Activated naive CD4-positive, alpha-beta T cell treated with anti-CD3 and anti-CD28 coated beads, Interleukin-2, amount 10 ng/mL, durations not matched to agents 7 days and 5 days (primary cell): Measurements from ENCODE around the gene METTL23.
"Not testable (repeated sequence)": the region's sequence is repeated elsewhere in the genome, so short reads cannot be mapped to it uniquely, and the experiment has no call there.

ENCODE experiments used
- CTCF ChIA-PET: fragments of 350-600 bp; sonication (Branson Sonifier 250); formaldehyde crosslinking; loops from one replicate; lab custom pipeline; 2021; ENCODE audit warnings: antibody characterized with exemption; lab: Charles Lee
- DNase-seq: peaks from one replicate; pipeline ENCODE4 v3.0.0-alpha.2; 2020
- H3K27ac Mint-ChIP-seq: one replicate; pipeline ENCODE4 v1.8.0; 2021; ENCODE audit warnings: mild to moderate bottlenecking, moderate library complexity, mixed read lengths
- H3K27me3 Mint-ChIP-seq: one replicate; pipeline ENCODE4 v1.8.0; 2021; ENCODE audit warnings: mild to moderate bottlenecking, mixed read lengths
- H3K36me3 Mint-ChIP-seq: one replicate; pipeline ENCODE4 v1.8.0; 2021; ENCODE audit warnings: mixed read lengths
- H3K4me1 Mint-ChIP-seq: one replicate; pipeline ENCODE4 v1.8.0; 2021; ENCODE audit warnings: mixed read lengths
- H3K4me3 Mint-ChIP-seq: one replicate; pipeline ENCODE4 v1.8.0; 2021; ENCODE audit warnings: mild to moderate bottlenecking, moderate library complexity, mixed read lengths
- H3K9me3 Mint-ChIP-seq: one replicate; pipeline ENCODE4 v1.8.0; 2021; ENCODE audit warnings: mixed read lengths

METTL23 gene

DNA sequence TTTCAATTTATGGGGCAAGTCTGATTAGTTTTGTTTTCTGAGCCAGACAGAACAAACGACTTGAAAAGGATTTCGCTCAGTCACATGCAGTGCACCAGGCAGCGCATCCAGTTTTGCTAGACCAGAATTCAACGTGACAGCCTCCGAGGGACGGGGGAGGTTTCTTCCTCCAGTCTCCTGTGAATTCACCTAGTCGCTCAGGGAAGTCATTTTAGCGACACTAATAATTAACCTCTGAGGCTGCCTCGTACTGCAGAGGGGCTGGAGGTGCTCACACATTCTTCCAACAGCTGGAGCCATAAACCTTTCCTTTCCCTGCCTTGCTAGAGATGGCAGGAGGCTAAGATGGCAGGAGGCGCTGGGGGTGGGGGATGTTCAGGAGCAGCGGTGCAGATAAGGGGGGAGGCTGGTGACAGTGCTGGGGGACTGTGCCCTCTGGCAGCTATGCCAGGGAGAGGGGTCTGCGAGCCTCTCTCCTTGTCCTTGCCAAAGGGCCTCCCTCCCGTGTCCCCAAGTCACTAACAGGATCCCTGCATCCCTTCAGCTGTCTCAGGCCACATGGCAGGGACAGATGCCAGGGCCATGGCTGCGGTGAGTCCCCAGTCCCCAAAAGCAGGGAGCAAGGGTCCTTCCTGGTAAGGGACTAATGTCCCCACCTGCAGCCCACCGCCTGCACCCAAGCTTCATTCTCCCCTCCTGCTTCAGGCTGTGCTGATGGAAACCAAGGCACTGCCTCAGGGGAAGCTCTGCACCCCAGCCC lies 39.9 kb upstream of the METTL23 start:
- CTCF ChIA-PET, result interaction anchor here (1.6 kb wide), 1 partner anchor 164 kb away, joined by 3 read pairs; no protein-coding TSS in a partner anchor
- Mint-ChIP-seq H3K9me3 (no peaks in the 10 kb centered on the region), H3K27me3 (peaks cover 52% of the 10 kb centered on the region), H3K27ac (no peak overlapping the region), H3K36me3 (no peaks in the 10 kb centered on the region), H3K4me1 (peaks cover 2% of the 10 kb centered on the region), H3K4me3 (no peak overlapping the region)
- no peak for DNase-seq

DNA sequence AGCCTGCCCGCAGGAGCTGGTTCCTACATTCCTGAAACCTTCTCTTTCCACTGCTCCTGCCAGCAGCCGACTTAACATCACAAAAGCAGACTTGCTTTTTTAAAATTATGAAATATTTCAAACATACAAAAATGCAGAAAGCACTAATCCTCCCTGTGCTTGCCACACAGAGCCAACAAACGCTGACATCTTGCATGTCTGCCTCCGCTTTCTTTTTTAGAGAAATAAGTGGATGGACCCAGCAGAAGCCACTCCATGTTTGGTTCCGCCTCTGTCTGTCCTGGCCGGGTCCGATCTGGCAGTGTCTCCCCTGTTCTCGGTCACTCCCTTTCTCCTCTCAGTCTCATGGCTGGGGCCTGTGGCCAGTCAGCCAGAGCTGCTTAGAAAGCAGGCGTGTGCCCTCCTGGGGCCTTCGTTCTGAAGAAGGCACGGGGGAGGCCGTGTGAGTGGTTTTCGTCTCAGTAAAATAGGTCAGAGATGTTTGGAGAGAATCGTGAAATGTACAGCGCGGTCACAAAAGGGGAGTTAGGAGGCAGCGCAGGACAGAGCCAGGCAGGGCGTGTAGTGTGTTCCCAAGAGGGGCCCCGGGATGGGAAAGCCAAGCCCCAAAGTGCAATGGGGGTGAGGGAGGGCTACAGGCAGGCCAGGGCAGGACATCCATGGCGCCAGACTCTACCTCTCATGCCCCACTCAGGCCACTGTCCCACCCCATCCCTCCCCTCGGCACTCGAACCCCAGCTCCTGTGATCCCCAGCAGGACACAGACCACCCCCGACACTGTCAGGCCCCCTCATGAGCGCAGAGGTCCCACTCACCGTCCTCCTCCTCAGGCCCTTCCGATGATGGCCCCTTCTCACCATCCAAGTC lies 39.1 kb upstream of the METTL23 start:
- no peaks in the 10 kb centered on the region for H3K4me1 Mint-ChIP-seq
- CTCF ChIA-PET, result no interaction called here
- H3K36me3 Mint-ChIP-seq, result no peaks in the 10 kb centered on the region
- no peak for DNase-seq
- no peak overlapping the region for H3K4me3 Mint-ChIP-seq
- peaks cover 44% of the 10 kb centered on the region for H3K27me3 Mint-ChIP-seq
- no peak overlapping the region for H3K27ac Mint-ChIP-seq
- no peaks in the 10 kb centered on the region for H3K9me3 Mint-ChIP-seq

DNA sequence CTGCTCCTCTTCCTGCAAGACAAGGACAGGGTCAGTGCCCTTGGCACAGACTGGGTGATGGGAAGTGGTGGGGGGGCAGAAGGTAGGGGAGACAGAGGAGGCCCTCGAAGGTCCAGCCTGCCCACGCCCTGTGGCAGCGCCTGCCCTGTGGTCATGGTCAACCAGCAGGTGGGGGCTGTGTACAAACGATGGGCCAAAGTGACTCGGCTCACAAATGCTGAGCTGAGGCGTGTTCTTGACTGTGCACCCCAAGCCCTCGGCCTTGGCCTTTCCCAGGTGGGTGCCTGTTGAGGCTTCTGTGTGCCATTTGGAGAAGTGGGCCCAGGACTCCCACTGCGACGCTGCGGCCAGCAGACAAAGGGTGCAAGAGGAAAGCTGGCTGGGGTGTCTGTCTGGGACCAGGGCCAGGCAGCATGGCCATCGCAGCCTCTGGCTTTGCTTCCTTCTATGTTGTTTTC lies 38.4 kb upstream of the METTL23 start:
- Mint-ChIP-seq H3K9me3 (no peaks in the 10 kb centered on the region), H3K4me1 (no peaks in the 10 kb centered on the region), H3K36me3 (no peaks in the 10 kb centered on the region), H3K27ac (no peak overlapping the region), H3K4me3 (no peak overlapping the region), H3K27me3 (peaks cover 44% of the 10 kb centered on the region)
- no peak for DNase-seq
- CTCF ChIA-PET, result no interaction called here

DNA sequence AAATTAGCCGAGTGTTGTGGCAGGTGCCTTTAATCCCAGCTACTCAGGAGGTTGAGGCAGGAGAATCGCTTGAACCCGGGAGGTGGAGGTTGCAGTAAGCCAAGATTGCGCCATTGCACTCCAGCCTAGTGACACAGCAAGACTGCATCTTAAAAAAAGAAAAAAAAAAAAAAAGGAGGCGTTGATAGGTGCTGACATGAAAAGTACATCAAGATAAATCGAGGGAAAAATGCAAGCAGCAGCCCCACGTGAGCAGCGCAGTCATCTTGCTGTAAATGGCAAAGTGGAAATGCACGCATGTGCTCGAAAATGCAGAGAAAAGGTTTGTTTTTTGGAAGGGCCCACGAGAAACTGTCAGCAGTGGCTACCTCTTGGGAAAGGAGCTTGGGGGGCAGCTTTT lies 36.8 kb upstream of the METTL23 start:
- H3K27me3 Mint-ChIP-seq, result peaks cover 41% of the 10 kb centered on the region
- CTCF ChIA-PET, result no interaction called here
- H3K27ac Mint-ChIP-seq, result no peak overlapping the region
- no peaks in the 10 kb centered on the region for H3K36me3 Mint-ChIP-seq
- H3K4me3 Mint-ChIP-seq, result no peak overlapping the region
- no peak for DNase-seq
- H3K4me1 Mint-ChIP-seq, result no peaks in the 10 kb centered on the region
- no peaks in the 10 kb centered on the region for H3K9me3 Mint-ChIP-seq

DNA sequence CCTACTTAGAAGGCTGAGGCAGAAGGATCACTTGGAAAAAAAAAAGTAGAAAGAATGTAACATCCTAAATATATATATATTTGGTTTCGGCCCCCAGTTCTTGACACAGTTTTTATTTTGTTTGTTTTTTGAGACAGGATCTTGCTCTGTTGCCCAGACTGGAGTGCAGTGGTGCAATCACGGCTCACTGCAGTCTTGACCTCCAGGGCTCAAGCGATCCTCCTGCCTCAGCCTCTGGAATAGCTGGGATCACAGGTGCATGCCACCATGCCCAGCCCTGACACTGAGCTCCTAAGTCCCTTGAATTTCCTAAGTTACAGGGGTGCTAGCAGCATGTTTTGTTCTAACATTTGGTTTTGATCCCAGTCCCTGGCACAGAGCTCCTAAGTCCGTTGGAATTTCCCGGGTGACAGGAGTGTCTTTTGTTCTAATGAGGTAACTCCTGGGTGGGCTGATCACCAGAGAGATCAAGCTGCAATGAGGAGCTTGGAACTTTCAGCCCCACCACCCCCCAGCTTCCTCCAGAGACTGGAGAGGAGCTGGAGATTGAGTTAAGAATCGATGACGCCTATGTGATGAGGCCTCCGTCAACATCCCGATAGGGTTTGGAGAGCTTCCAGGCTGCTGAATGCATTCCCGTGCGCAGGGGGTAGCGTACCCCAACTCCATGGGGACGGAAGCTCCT lies 35.9 kb upstream of the METTL23 start:
- Mint-ChIP-seq H3K36me3 (no peaks in the 10 kb centered on the region), H3K27me3 (peaks cover 34% of the 10 kb centered on the region), H3K27ac (no peak overlapping the region), H3K4me1 (peaks cover 8% of the 10 kb centered on the region), H3K9me3 (no peaks in the 10 kb centered on the region), H3K4me3 (no peak overlapping the region)
- no peak for DNase-seq
- CTCF ChIA-PET, result interaction anchor here (0.8 to 2.0 kb wide), 2 partner anchors 9 to 29 kb away, joined by 3 to 9 read pairs; no protein-coding TSS in a partner anchor

DNA sequence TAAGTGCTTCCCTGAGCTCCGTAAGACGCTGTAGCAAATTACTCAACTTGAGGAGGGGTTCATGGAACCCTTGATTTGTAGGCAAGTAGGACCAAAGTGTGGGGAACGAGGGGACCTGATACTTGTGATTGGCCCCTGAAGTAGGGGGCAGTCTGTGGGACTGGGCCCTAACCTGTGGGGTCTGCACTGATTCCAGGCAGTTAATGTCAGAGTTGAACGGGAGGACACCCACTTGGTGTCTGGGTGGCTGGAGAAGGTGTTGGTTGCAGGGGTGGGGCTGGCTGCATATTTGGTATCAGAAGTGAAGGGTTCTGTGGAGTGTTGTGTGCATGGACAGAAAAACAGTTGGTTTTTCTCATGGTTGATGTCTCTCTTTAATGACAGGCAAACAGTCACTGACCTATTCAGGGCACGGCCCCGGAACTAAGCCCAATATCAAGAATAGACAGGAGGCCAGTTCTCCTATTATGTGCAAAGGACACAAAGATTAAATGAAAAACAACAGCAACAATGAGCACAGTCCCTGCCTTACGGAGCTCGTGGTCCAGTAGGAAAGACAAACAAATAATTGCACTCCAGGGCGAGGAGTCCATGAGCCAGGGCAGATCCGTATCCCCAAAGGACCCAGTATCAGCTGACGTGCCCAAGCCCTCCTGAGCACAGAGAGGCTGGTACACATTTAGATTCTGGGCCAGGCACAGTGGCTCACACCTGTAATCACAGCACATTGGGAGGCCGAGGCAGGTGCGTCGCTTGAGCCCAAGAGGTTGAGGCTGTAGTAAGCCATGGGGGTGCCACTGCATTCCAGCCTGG lies 35.1 kb upstream of the METTL23 start:
- no peaks in the 10 kb centered on the region for H3K9me3 Mint-ChIP-seq
- no peak overlapping the region for H3K4me3 Mint-ChIP-seq
- CTCF ChIA-PET, result interaction anchor here (0.8 to 2.0 kb wide), 2 partner anchors 10 to 30 kb away, joined by 3 to 9 read pairs; no protein-coding TSS in a partner anchor
- no peak overlapping the region for H3K27ac Mint-ChIP-seq
- peaks cover 2% of the 10 kb centered on the region for H3K36me3 Mint-ChIP-seq
- DNase-seq, result no peak
- peaks cover 33% of the 10 kb centered on the region for H3K27me3 Mint-ChIP-seq
- H3K4me1 Mint-ChIP-seq, result peaks cover 16% of the 10 kb centered on the region

DNA sequence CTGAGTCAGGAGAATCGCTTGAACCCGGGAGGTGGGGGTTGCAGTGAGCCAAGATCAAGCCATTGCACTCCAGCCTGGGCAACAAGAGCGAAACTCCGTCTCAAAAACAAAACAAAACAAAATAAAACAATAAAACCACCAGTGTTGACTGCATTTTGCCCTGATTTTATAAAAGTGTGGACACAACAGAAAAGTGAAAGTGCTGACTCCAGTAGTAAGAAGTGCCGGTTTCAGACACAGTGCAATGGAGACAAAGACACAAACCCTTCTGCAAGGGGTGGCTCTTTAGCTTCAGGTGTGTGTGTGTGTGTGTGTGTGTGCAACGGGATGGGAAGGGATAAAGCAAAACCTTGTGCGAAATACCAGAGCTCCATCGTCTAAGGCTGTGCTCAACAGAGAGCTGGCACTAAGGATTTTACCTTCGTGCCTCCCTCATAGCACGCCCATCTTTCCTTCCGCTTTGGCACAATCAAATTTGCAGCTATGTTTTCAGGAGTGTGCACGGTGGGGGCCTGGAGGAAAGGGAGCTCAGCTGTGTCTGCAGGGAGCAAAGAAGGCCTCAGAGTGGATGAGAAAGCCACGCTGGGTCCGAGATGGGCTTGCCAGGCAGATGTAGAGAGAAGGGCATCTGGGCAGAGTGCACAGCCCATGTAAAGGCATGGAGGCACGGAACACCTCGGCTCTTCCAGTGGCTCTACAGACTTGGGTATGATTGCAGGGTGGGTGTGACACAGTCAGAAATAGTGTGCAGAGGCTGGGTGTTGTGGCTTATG lies 31.4 kb upstream of the METTL23 start:
- Mint-ChIP-seq H3K27ac (no peak overlapping the region), H3K27me3 (peaks cover 39% of the 10 kb centered on the region), H3K36me3 (peaks cover 2% of the 10 kb centered on the region), H3K9me3 (no peaks in the 10 kb centered on the region), H3K4me1 (peaks cover 26% of the 10 kb centered on the region), H3K4me3 (no peak overlapping the region)
- DNase-seq, result no peak
- CTCF ChIA-PET, result interaction anchor here (2.1 kb wide), 1 partner anchor 14 kb away, joined by 8 read pairs; no protein-coding TSS in a partner anchor

DNA sequence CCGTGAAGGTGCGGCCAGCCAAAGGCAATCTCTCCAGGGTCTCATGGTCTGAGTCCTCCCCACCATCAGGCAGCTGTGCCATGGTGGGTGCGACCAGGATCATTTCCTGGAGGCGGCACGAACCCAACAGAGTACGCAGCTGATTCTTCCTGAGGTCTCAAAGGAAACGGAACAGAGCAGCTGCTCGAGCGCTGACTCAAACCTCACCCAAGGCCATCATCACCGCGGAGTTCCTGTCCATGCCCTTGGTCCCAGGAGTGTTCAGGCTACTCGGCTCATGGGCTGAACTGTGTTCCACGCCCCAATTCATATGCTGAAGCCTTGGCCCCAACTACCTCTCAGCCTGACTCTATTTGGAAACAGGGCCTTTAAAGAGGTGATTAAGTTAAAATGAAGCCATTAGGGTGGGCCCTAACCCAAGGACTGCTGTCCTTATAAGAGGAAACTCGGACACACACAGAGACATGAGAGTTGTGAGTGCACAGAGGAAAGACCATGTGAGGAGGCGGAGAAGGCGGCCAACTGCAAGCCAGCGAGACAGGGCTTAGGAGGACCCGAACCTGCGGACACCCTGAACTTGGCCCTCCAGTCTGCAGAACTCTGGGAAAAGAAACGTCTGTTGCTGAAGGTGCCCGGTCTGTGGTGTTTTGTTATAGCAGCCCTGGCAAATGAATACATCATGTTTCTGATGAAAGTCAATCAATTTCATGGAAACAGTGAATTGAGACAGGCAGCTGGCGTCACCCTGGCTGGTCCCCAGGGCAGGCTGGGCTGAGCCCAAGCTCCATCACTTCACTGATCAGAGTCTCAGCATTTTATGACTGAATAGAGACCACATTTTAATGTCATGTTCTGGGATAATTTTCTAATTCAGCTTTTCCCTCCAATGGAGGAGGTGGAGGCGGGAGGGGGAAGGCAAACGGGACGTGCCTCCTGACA lies 29.6 kb upstream of the METTL23 start:
- CTCF ChIA-PET, result interaction anchor here (1.1 to 2.1 kb wide), 2 partner anchors 15 to 16 kb away, joined by 5 to 8 read pairs; no protein-coding TSS in a partner anchor
- H3K4me1 Mint-ChIP-seq, result peaks cover 26% of the 10 kb centered on the region
- peaks cover 37% of the 10 kb centered on the region for H3K27me3 Mint-ChIP-seq
- peaks cover 2% of the 10 kb centered on the region for H3K36me3 Mint-ChIP-seq
- no peak for DNase-seq
- H3K27ac Mint-ChIP-seq, result peak overlapping the region; percentile 55
- no peaks in the 10 kb centered on the region for H3K9me3 Mint-ChIP-seq
- no peak overlapping the region for H3K4me3 Mint-ChIP-seq

DNA sequence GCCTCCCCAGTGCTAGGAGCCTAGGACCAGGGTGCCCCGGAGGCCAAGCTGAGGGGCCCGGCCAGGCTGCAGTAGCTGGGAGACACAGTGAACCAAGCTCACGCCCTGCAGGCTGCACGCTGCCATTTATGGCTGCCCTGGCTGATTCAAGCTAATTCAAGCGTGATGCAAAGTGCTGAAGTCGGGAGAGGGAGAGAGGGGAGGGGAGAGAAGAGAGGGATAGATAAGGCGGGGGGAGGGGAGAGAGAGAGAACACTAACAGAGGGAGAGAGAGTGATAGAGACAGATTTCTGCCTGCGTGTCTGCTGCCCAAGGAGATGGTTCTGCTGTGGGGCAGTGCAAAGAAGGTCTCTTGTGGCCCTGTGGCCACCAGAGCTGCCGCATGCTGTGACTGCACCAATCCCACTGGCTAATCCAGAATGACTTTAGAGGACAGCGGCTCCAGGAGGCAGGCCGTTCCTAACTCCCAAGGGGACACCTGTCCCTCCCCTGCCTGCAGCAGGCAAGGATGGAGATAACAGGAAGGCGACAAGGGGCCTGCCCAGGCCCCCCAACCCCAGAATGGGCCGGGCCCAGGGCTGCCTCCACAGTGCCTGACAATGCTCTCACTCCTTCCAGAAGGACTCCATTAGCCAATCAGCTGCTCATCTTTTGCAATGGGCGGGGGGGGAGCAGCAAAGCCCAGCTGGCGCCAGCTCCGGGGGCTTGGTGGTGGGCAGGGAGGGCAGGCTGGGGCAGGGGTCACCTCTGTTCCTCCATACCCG lies 28.8 kb upstream of the METTL23 start:
- no peak for DNase-seq
- CTCF ChIA-PET, result interaction anchor here (1.1 to 1.5 kb wide), 2 partner anchors 16 to 139 kb away, joined by 5 read pairs; no protein-coding TSS in a partner anchor
- peaks cover 2% of the 10 kb centered on the region for H3K36me3 Mint-ChIP-seq
- no peak overlapping the region for H3K4me3 Mint-ChIP-seq
- H3K27me3 Mint-ChIP-seq, result peaks cover 37% of the 10 kb centered on the region
- no peak overlapping the region for H3K27ac Mint-ChIP-seq
- H3K4me1 Mint-ChIP-seq, result peaks cover 26% of the 10 kb centered on the region
- H3K9me3 Mint-ChIP-seq, result no peaks in the 10 kb centered on the region

DNA sequence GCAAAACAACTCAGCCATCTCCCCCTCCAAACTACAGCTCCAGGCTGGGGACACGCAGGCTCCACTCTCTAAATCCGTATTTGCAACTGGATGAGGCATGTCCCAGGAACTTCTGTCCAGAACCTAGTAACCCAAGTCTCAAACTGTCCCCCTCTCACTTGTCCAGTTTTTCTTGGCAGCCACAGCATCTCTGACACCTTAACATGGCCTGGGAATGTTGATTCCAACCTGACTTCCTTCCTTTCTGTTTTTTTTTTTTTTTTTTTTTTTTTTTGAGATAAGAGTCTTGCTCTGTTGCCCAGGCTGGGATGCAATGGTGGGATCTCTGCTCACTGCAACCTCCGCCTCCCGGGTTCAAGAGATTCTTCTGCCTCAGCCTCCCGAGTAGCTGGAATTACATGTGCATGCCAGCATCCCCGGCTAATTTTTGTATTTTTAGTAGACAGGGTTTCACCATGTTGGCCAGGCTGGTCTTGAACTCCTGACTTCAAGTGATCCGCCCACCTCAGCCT lies 28.1 kb upstream of the METTL23 start:
- H3K9me3 Mint-ChIP-seq, H3K4me3 Mint-ChIP-seq, DNase-seq, H3K27ac Mint-ChIP-seq, H3K36me3 Mint-ChIP-seq: not testable (repeated sequence)
- CTCF ChIA-PET, result interaction anchor here (1.5 kb wide), 1 partner anchor 140 kb away, joined by 5 read pairs; no protein-coding TSS in a partner anchor
- peaks cover 26% of the 10 kb centered on the region for H3K4me1 Mint-ChIP-seq
- peaks cover 37% of the 10 kb centered on the region for H3K27me3 Mint-ChIP-seq

DNA sequence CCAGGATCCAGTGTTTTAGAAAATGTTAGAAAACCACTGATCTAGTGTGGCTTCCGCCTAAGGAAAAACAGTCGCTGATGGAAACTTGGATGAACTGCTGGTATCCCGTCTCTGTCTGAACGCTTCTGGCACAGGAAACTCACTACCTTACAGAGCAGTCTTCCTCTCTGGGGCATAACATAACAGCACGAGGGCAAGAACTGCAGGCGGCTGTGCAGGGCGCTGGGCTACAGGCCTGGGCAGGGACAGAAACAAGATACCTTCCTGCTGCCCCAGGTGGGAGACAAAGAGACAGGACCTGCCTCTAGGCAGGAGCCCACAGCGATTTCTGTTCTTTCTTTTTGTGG lies 26.4 kb upstream of the METTL23 start:
- no peaks in the 10 kb centered on the region for H3K9me3 Mint-ChIP-seq
- peaks cover 2% of the 10 kb centered on the region for H3K36me3 Mint-ChIP-seq
- CTCF ChIA-PET, result interaction anchor here (1.0 kb wide), 1 partner anchor 19 kb away, joined by 5 read pairs; no protein-coding TSS in a partner anchor
- peaks cover 32% of the 10 kb centered on the region for H3K27me3 Mint-ChIP-seq
- H3K4me1 Mint-ChIP-seq, result peaks cover 23% of the 10 kb centered on the region
- H3K4me3 Mint-ChIP-seq, result no peak overlapping the region
- DNase-seq, result no peak
- no peak overlapping the region for H3K27ac Mint-ChIP-seq
